DND-41 (cell line): Measurements from ENCODE around the gene EOGT.

ENCODE experiments used
- CTCF ChIP-seq: IDR thresholded peaks from 2 replicates; pipeline ENCODE4 v1.5.1; 2012; ENCODE audit warnings: borderline replicate concordance, low read length, moderate library complexity, mild to moderate bottlenecking; ENCODE audit not compliant: poor library complexity, severe bottlenecking; ENCODE audit errors: extremely low read depth
- EZH2 ChIP-seq: IDR thresholded peaks from 3 replicates; pipeline ENCODE4 v1.6.1; 2012; ENCODE audit warnings: borderline replicate concordance, low read depth, mild to moderate bottlenecking, moderate library complexity, low read length, inconsistent platforms; ENCODE audit not compliant: severe bottlenecking

GRCh38 chr3:69005071-69005790 is 8.3 kb downstream of the EOGT start:
- TF ChIP-seq CTCF (no peak), EZH2 (no peak)
